ENCODE data around the gene LYZL2.
"Not testable (repeated sequence)": the region's sequence is repeated elsewhere in the genome, so short reads cannot be mapped to it uniquely, and the experiment has no call there.

GRCh38 chr10:30605341-30606121, 24.0 kb downstream of the LYZL2 start:
- TF ChIP-seq CTCF (IDR thresholded peaks at IDR 0.05; ENCODE audit: insufficient read depth, low read length); GABPA (IDR thresholded peaks at IDR 0.05; ENCODE audit: low read depth); POLR2AphosphoS5 (IDR thresholded peaks at IDR 0.05; ENCODE audit: low read depth); REST (IDR thresholded peaks at IDR 0.05; ENCODE audit: insufficient replicate concordance, low read depth); SPI1 (IDR thresholded peaks at IDR 0.05; ENCODE audit: borderline replicate concordance, low read depth): not testable (repeated sequence)

Data from HL-60 (cell line).